T-helper 2 cell treated with Interferon-gamma antibody and Interleukin-4, amounts not matched to agents 5 μg/mL and 100 μg/mL, for 36 hours (primary cell): ENCODE data around the gene CSF1R.
A peak's percentile ranks its signal among the peaks of the same experiment; 100 is the strongest.
"Not testable (repeated sequence)": the region's sequence is repeated elsewhere in the genome, so short reads cannot be mapped to it uniquely, and the experiment has no call there.

Experiments used
- DNase-seq: peaks from one replicate; pipeline ENCODE4 v3.0.0; 2021; ENCODE audit warnings: low spot score
- H3K27ac Mint-ChIP-seq: one replicate; pipeline ENCODE4 v1.8.0; 2021; ENCODE audit warnings: mild to moderate bottlenecking, mixed read lengths
- H3K27me3 Mint-ChIP-seq: one replicate; pipeline ENCODE4 v1.8.0; 2021; ENCODE audit warnings: low read depth, mixed read lengths
- H3K36me3 Mint-ChIP-seq: one replicate; pipeline ENCODE4 v1.8.0; 2021; ENCODE audit warnings: low read depth, mixed read lengths
- H3K4me1 Mint-ChIP-seq: one replicate; pipeline ENCODE4 v1.8.0; 2021; ENCODE audit warnings: low read depth, mixed read lengths
- H3K4me3 Mint-ChIP-seq: one replicate; pipeline ENCODE4 v1.8.0; 2022; ENCODE audit warnings: mild to moderate bottlenecking, moderate library complexity, mixed read lengths
- H3K9me3 Mint-ChIP-seq: one replicate; pipeline ENCODE4 v1.8.0; 2021; ENCODE audit warnings: mixed read lengths

The CSF1R gene

DNA sequence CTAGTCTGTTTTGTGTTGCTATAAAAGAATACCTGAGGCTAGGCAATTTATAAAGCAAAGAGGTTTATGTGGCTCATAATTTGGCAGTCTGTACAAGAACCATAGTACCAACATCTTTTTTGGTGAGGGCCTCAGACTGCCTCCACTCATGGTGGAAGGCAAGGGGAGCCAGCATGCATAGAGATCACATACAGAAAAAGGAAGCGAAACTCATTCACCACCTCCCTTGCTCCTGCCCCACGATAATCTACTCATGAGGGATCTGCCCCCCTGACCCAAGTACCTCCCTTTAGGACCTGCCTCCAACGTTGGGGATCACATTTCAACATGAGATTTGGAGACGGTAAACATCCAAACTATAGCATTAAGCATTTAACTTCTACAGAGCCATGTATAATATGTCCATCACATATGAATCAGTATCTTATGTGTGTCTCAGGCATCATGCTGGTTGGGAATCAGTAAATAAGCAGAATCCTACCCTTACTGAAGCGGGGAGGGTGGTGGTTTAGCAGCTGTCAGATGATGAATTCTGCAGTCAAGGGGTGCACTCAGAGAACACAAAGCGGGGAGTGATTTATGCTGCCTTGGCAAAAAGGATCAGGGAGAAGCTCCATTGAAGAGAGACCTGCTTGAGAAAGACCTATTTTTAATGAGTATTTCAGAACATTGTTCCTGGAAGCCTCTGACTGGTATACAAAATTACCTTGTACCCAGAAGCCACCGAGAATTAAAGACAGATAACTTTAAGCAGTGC, 51.0 kb downstream of the CSF1R start:
- H3K4me1 Mint-ChIP-seq: peaks cover 3% of the 10 kb centered on the region
- no peaks in the 10 kb centered on the region for H3K9me3 Mint-ChIP-seq
- H3K27ac Mint-ChIP-seq: no peak overlapping the region
- no peak overlapping the region for H3K4me3 Mint-ChIP-seq
- H3K27me3 Mint-ChIP-seq: no peaks in the 10 kb centered on the region
- DNase-seq: no peak
- peaks cover 57% of the 10 kb centered on the region for H3K36me3 Mint-ChIP-seq

GRCh38 chr5:150034662-150035061, 51.7 kb downstream of the CSF1R start:
- Mint-ChIP-seq H3K27ac (no peak overlapping the region), H3K9me3 (no peaks in the 10 kb centered on the region), H3K36me3 (peaks cover 55% of the 10 kb centered on the region), H3K27me3 (no peaks in the 10 kb centered on the region), H3K4me3 (no peak overlapping the region), H3K4me1 (peaks cover 3% of the 10 kb centered on the region)
- DNase-seq: no peak

GRCh38 chr5:150033334-150033733, 53.0 kb downstream of the CSF1R start:
- Mint-ChIP-seq H3K9me3 (no peaks in the 10 kb centered on the region), H3K36me3 (peaks cover 53% of the 10 kb centered on the region), H3K27me3 (no peaks in the 10 kb centered on the region), H3K27ac (no peak overlapping the region), H3K4me3 (no peak overlapping the region), H3K4me1 (peaks cover 3% of the 10 kb centered on the region)
- DNase-seq: no peak

DNA sequence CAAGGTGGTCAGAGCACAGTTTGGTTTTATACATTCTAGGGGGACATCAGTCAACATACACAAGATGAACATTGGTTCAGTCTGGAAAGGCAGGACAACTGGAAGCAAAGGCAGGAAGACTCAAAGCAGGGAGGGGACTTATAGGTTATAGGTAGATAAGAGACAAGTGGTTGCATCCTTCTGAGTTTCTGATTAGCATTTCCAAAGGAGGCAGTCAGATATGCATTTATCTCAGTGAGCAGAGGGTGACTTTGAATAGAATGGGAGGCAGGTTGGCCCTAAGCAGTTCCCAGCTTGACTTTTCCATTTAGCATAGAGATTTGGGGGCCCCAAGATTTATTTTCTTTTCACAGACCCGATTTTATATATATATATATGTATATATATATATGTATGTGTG, 58.3 kb downstream of the CSF1R start:
- H3K4me3 Mint-ChIP-seq, H3K9me3 Mint-ChIP-seq, DNase-seq, H3K27ac Mint-ChIP-seq, H3K4me1 Mint-ChIP-seq, H3K27me3 Mint-ChIP-seq: not testable (repeated sequence)
- peaks cover 45% of the 10 kb centered on the region for H3K36me3 Mint-ChIP-seq

DNA sequence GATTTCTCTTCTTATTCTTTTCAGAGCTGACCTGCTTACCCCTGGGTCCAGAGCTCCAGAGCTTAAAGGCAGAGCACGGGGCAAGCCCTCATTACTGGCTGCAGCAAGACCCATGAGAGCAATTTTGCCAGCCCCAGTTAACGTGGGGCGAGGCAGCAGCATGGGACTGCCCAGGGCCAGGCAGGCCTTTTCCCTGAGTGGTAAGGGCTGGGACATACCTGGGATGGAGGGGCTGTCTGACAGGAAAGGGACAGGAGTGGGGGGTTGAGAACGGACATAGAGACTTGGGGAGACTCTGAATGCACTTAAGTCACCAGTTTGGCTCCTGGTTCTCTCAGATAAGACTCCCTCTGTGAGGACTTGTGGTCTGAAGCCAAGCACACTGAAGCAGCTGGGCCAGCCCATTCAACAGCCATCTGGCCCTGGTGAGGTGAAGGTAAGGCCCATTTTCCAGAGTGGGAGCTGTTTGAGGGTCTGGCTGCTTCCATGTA, 59.6 kb downstream of the CSF1R start:
- peaks cover 50% of the 10 kb centered on the region for H3K36me3 Mint-ChIP-seq
- no peak for DNase-seq
- no peaks in the 10 kb centered on the region for H3K27me3 Mint-ChIP-seq
- no peak overlapping the region for H3K4me3 Mint-ChIP-seq
- no peaks in the 10 kb centered on the region for H3K9me3 Mint-ChIP-seq
- no peak overlapping the region for H3K27ac Mint-ChIP-seq
- H3K4me1 Mint-ChIP-seq: peaks cover 6% of the 10 kb centered on the region

DNA sequence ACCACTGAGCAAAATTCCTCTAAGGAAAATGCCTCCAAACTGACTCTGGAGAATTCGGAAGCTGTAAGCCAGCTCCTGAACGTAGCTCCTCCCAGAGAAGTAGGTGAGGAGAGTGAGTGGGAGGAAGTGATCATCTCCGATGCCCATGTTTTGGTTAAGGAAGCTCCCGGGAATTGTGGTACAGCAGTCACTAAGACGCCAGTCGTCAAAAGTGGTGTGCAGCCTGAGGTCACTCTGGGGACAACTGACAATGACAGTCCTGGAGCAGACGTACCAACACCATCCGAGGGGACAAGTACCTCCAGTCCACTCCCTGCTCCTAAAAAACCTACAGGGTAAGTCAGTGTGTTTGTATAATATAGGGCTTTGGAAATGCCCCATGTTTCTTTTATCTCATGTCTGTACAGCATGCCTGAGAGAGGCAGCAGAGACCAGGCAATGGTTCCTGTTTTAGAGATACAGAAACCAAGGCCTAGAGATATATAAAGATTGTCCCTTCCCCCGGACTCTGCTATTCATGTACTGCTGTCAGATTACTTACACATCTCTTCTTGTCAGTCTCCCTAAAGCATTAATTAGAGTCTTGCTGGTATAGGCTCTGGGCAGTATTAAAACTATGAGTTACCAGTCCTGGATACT, 61.9 kb downstream of the CSF1R start:
- Mint-ChIP-seq H3K27me3 (no peaks in the 10 kb centered on the region), H3K9me3 (no peaks in the 10 kb centered on the region), H3K27ac (no peak overlapping the region), H3K4me1 (peaks cover 12% of the 10 kb centered on the region), H3K4me3 (no peak overlapping the region), H3K36me3 (peaks cover 59% of the 10 kb centered on the region)
- DNase-seq: no peak

DNA sequence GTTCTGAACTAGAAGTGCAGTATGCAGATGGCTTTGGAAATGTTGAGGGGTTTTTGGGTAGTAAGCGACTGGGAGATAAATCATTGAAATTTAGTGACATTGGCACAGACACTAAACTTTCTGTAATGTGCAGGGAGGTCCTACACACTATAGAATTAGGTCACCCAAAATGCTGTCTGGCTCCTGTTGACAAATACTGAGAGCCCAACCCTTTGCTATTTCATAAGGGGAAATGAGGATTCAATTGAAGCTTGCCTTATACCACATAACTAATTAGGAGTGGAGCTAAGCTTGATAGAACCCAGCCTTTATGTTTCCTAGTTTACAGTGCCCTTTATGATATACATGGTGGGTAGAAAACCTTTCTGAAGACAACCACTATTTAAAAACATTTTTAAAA, 63.2 kb downstream of the CSF1R start:
- no peaks in the 10 kb centered on the region for H3K27me3 Mint-ChIP-seq
- peaks cover 67% of the 10 kb centered on the region for H3K36me3 Mint-ChIP-seq
- H3K4me3 Mint-ChIP-seq: no peak overlapping the region
- DNase-seq: no peak
- peaks cover 12% of the 10 kb centered on the region for H3K4me1 Mint-ChIP-seq
- no peaks in the 10 kb centered on the region for H3K9me3 Mint-ChIP-seq
- H3K27ac Mint-ChIP-seq: no peak overlapping the region

GRCh38 chr5:150022681-150023080, 63.7 kb downstream of the CSF1R start:
- Mint-ChIP-seq H3K27me3 (no peaks in the 10 kb centered on the region), H3K36me3 (peaks cover 65% of the 10 kb centered on the region), H3K4me1 (peaks cover 12% of the 10 kb centered on the region), H3K27ac (no peak overlapping the region), H3K4me3 (no peak overlapping the region), H3K9me3 (no peaks in the 10 kb centered on the region)
- no peak for DNase-seq

DNA sequence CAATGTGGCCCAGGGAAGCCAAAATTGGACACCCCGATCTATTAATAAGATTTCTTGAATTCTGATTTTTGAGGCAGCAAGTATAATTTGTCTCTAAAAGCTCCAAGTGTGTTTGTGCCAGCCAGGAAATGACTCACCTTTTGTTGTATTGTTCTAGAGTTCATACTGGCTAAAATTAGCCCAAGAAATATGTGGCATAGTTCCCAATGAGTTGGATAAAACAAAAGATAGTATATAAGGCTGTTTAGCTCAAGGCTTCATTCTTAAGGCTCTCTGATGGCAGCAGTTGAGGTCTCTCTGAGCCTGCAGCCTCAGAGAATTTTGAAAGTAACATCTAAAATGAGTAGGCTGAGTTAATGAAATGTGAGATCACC, 64.2 kb downstream of the CSF1R start:
- Mint-ChIP-seq H3K9me3 (no peaks in the 10 kb centered on the region), H3K4me1 (peaks cover 12% of the 10 kb centered on the region), H3K27me3 (no peaks in the 10 kb centered on the region), H3K27ac (peak overlapping the region; percentile 55), H3K36me3 (peaks cover 71% of the 10 kb centered on the region), H3K4me3 (no peak overlapping the region)
- no peak for DNase-seq

DNA sequence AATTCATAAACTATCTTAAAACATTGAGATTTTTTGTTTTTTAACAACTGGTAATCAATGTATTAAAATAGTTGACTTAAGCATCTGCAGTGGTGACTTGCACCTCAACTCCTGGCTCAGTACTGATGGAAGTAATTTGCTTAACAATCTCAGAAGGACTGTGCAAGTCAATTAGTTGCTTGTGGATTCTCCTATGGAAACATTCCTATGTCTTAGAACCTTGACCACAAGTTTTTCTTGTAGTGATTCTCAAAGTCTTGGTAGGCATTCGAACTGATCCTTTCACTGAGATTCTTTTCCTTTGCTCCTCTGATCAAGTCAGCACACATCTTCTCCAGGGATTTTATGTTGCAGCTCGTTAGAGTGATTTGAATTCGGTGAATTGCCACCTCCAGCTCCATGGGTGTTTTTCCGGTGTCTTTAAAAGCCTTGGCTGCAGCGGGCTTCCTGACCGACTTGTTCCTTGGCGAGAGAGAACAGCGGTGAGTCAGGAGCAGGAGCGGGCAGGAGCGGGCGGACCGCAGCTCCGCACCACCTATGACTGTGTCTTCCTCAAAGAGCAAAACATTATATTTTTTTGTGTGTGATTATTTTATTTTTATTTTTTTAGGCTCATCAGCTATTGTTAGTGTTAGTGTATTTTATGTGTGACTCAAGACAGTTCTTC, 64.7 kb downstream of the CSF1R start:
- DNase-seq: no peak
- Mint-ChIP-seq H3K4me3 (no peak overlapping the region), H3K9me3 (no peaks in the 10 kb centered on the region), H3K36me3 (peaks cover 72% of the 10 kb centered on the region), H3K27ac (peak overlapping the region; percentile 55), H3K27me3 (no peaks in the 10 kb centered on the region), H3K4me1 (peaks cover 12% of the 10 kb centered on the region)

DNA sequence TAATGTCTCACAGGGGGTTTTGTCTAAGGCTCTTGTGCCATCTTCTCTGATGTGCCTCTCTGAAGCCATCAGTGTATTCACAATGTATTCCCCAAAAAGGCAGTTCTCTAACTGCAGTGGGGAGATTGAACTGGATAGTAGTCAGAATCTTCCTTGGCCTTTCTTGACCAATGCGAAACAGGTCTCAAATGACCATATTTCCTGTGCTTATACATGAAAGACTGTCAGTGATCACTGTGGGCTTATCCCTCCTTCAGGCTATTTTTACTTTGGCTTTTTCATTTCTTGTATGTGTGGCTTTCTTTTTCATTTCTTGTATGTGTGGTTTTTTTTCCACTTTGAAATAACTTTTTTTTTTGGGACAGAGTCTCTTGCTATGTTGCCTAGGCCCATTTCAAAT, 66.1 kb downstream of the CSF1R start:
- Mint-ChIP-seq H3K9me3 (peaks cover 8% of the 10 kb centered on the region), H3K27me3 (no peaks in the 10 kb centered on the region), H3K36me3 (peaks cover 76% of the 10 kb centered on the region), H3K4me3 (no peak overlapping the region), H3K4me1 (peaks cover 12% of the 10 kb centered on the region), H3K27ac (no peak overlapping the region)
- DNase-seq: no peak

DNA sequence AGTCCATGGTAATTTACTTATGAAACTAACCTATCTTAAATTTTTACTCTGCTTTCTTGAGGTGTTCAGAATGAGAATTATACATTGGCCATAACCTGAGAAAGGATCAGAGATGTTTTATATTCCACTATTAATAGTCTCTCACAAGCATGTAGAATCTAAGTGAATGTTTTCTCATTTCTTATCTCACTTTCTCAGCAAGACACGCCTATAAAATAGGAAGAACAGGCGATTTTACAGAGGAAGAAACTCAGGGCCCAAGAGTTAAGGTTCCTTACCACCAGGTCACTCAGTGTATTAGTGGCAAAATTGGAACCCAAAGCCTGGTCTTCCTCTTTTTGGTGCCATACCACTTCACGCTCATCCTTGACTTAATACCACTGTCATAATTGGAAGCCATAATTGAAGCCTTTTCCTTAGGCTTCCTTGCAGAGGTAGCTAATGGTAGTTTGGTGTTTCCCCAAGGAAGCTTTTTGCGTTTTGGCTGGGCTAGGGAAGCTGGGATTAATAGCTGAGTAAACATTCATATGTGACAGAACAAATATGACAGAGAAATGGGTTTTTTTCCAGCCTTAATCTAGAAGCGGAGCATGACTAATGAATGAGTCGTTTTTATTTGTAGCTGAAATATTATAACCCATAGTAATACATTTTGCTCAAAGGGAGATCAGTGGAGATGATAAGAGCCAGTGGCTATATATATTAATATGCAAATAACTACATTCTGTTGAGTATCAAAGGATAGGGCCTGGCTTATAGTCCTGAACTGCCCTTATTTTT, 68.9 kb downstream of the CSF1R start:
- Mint-ChIP-seq H3K36me3 (peaks cover 88% of the 10 kb centered on the region), H3K9me3 (peaks cover 13% of the 10 kb centered on the region), H3K4me1 (peaks cover 12% of the 10 kb centered on the region), H3K27me3 (no peaks in the 10 kb centered on the region), H3K4me3 (no peak overlapping the region), H3K27ac (no peak overlapping the region)
- no peak for DNase-seq

- Mint-ChIP-seq H3K9me3 (peaks cover 13% of the 10 kb centered on the region), H3K4me3 (no peak overlapping the region), H3K27ac (no peak overlapping the region), H3K4me1 (peaks cover 4% of the 10 kb centered on the region), H3K27me3 (no peaks in the 10 kb centered on the region), H3K36me3 (peaks cover 87% of the 10 kb centered on the region)
- no peak for DNase-seq
These were observed 69.8 kb downstream of the CSF1R start for GRCh38 chr5:150016537-150016936.

DNA sequence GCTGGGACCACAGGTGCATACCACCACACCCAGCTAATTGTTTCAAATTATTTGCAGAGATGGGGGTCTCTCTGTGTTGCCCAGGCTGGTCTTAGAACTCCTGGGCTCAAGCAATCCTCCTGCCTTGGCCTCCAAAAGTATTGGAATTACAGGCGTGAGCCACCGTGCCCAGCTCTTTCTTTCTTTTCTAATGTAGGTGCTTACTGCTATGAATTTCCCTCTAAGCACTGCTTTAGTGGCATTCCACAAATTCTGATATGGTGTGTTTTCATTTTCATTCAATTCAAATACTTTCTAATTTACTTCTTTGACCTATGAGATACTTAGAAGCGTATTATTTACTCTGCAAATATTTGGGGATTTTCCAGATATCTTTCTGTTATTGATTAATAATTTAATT, 70.9 kb downstream of the CSF1R start:
- Mint-ChIP-seq H3K9me3 (peaks cover 13% of the 10 kb centered on the region), H3K36me3 (peaks cover 82% of the 10 kb centered on the region), H3K27me3 (no peaks in the 10 kb centered on the region), H3K4me1 (peaks cover 4% of the 10 kb centered on the region), H3K27ac (no peak overlapping the region), H3K4me3 (no peak overlapping the region)
- DNase-seq: no peak
